ENCODE data around the gene URM1. TPM values are rescaled to one million over a fixed set of nuclear protein-coding genes. Genes with fewer than 3 reads are reported as not detected.

The URM1 gene
- total RNA-seq, 2 experiments from 2014 or later = 28.4 to 28.8 TPM

- no peaks in the 10 kb centered on the region for H3K36me3 Mint-ChIP-seq (ENCODE audit: low read depth)
- peaks cover 12% of the 10 kb centered on the region for H3K4me1 Mint-ChIP-seq (ENCODE audit: low read depth)
- CTCF ChIA-PET = no interaction called here
- H3K27me3 ChIP-seq (ENCODE audit: control insufficient read depth in 1 of 2, insufficient read depth in 2 of 2, low read length in 2 of 2) = peaks cover 41 to 61% of the 10 kb centered on the region in 2 experiments
- H3K27ac Mint-ChIP-seq = no peak overlapping the region
- peaks cover 0 to 6% of the 10 kb centered on the region in 2 experiments for H3K9me3 ChIP-seq (ENCODE audit: control insufficient read depth in 1 of 2, insufficient read depth in 1 of 2, low read length in 2 of 2)
- ATAC-seq (ENCODE audit: poor library complexity) (no peak), DNase-seq (no peak)
- H3K4me3 Mint-ChIP-seq = no peak overlapping the region
- H3K27ac ChIP-seq (ENCODE audit: low read depth in 1 of 2, low read length in 2 of 2) = no peak overlapping the region
- TF ChIP-seq, protein P1, sequence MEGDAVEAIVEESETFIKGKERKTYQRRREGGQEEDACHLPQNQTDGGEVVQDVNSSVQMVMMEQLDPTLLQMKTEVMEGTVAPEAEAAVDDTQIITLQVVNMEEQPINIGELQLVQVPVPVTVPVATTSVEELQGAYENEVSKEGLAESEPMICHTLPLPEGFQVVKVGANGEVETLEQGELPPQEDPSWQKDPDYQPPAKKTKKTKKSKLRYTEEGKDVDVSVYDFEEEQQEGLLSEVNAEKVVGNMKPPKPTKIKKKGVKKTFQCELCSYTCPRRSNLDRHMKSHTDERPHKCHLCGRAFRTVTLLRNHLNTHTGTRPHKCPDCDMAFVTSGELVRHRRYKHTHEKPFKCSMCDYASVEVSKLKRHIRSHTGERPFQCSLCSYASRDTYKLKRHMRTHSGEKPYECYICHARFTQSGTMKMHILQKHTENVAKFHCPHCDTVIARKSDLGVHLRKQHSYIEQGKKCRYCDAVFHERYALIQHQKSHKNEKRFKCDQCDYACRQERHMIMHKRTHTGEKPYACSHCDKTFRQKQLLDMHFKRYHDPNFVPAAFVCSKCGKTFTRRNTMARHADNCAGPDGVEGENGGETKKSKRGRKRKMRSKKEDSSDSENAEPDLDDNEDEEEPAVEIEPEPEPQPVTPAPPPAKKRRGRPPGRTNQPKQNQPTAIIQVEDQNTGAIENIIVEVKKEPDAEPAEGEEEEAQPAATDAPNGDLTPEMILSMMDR (IDR thresholded peaks at IDR 0.05) = no peak
- peaks cover 59% of the 10 kb centered on the region for H3K27me3 Mint-ChIP-seq
- POLR2A ChIA-PET = no interaction called here
- H3K9me3 Mint-ChIP-seq = no peaks in the 10 kb centered on the region
- no peaks in the 10 kb centered on the region for H3K36me3 ChIP-seq (ENCODE audit: insufficient read depth, low read length)
- H3K4me3 ChIP-seq (ENCODE audit: low read length) = no peak overlapping the region
- H3K4me1 ChIP-seq (ENCODE audit: insufficient read depth, low read length) = peaks cover 23% of the 10 kb centered on the region
- intact Hi-C loops (cut with DNase I, micrococcal nuclease) = no loop called here
These were observed 45.4 kb downstream of the URM1 start for GRCh38 chr9:128416432-128417019.

GRCh38 chr9:128419061-128419925, 48.1 kb downstream of the URM1 start:
- peak in 1 of 14 experiments; percentile 13 for DNase-seq
- peaks cover 12% of the 10 kb centered on the region for H3K4me1 Mint-ChIP-seq (ENCODE audit: low read depth)
- no peak overlapping the region for H3K27ac Mint-ChIP-seq

DNA sequence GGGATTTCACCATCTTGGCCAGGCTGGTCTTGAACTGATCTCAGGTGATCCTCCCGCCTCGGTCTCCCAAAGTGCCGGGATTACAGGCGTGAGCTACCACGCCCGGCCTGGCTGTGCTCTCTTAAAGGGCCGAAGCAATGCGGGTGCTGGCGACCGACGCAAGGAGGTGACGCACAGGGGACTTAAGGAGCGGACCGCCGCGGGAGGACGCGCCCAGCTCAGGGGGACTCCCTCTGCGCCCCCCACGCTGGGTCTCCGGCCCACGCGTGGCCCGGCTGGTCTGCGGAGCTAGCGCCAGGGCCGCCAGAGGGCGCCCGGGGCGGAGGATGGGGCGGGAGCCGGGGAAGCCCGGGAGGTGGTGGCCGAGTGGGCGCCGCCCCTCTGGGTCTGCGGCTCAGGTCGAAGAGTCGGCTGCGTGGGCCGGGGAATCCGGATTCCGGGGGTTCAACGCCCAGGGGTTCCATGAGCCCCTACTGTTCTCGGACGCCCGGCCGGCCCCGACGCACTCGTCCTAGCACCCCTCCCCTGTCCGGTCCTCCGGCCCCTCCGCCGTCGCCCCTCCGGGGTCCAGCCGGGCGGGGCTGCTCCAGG, 49.0 kb downstream of the URM1 start:
- DNase-seq (peak; percentile 25 to 85 (median 56)), ATAC-seq (ENCODE audit: poor library complexity) (peak; percentile 80)
- ChIA-PET CTCF (interaction anchor here (1.0 to 2.5 kb wide), 6 partner anchors 8 to 398 kb away, joined by 3 to 18 read pairs (median 4); partner anchors contain the start of genes ENDOG and URM1), POLR2A (interaction anchor here (1.2 to 1.5 kb wide), 4 partner anchors 49 to 132 kb away, joined by 3 to 8 read pairs (median 6); partner anchors contain the start of genes GLE1, SPTAN1 and URM1)
- no peaks in the 10 kb centered on the region for H3K36me3 ChIP-seq (ENCODE audit: insufficient read depth, low read length)
- Mint-ChIP-seq H3K4me1 (ENCODE audit: low read depth) (peaks cover 12% of the 10 kb centered on the region), H3K4me3 (peak overlapping the region; percentile 80), H3K9me3 (no peaks in the 10 kb centered on the region), H3K27me3 (peaks cover 37% of the 10 kb centered on the region), H3K27ac (no peak overlapping the region), H3K36me3 (ENCODE audit: low read depth) (no peaks in the 10 kb centered on the region)
- no peaks in the 10 kb centered on the region for H3K9me3 ChIP-seq (ENCODE audit: control insufficient read depth in 1 of 2, insufficient read depth in 1 of 2, low read length in 2 of 2)
- peaks cover 24 to 38% of the 10 kb centered on the region in 2 experiments for H3K27me3 ChIP-seq (ENCODE audit: control insufficient read depth in 1 of 2, insufficient read depth in 2 of 2, low read length in 2 of 2)
- intact Hi-C loops (cut with DNase I, micrococcal nuclease) = no loop called here
- TF ChIP-seq, protein P1 (IDR thresholded peaks at IDR 0.05) = peak; percentile 87
- peak overlapping the region; percentile 52 for H3K4me3 ChIP-seq (ENCODE audit: low read length)
- peaks cover 25% of the 10 kb centered on the region for H3K4me1 ChIP-seq (ENCODE audit: insufficient read depth, low read length)
- H3K27ac ChIP-seq (ENCODE audit: low read depth in 1 of 2, low read length in 2 of 2) = no peak overlapping the region

More at GRCh38 chr9:128419061-128419925, 48.1 kb downstream of the URM1 start:
- ATAC-seq (ENCODE audit: poor library complexity) = no peak
- Histone ChIP-seq H3K27me3 (ENCODE audit: control insufficient read depth in 1 of 2, insufficient read depth in 2 of 2, low read length in 2 of 2) (peaks cover 31 to 47% of the 10 kb centered on the region in 2 experiments), H3K4me1 (ENCODE audit: insufficient read depth, low read length) (peaks cover 25% of the 10 kb centered on the region), H3K27ac (ENCODE audit: low read depth in 1 of 2, low read length in 2 of 2) (no peak overlapping the region), H3K36me3 (ENCODE audit: insufficient read depth, low read length) (no peaks in the 10 kb centered on the region), H3K9me3 (ENCODE audit: control insufficient read depth in 1 of 2, insufficient read depth in 1 of 2, low read length in 2 of 2) (no peaks in the 10 kb centered on the region), H3K4me3 (ENCODE audit: low read length) (peak overlapping the region; percentile 52)
- Mint-ChIP-seq H3K27me3 (peaks cover 45% of the 10 kb centered on the region), H3K4me3 (peak overlapping the region; percentile 80), H3K9me3 (no peaks in the 10 kb centered on the region), H3K36me3 (ENCODE audit: low read depth) (no peaks in the 10 kb centered on the region)
- ChIA-PET CTCF (interaction anchor here (1.0 to 2.5 kb wide), 6 partner anchors 8 to 399 kb away, joined by 3 to 18 read pairs (median 4); partner anchors contain the start of genes ENDOG and URM1), POLR2A (interaction anchor here (1.2 to 1.5 kb wide), 3 partner anchors 48 to 133 kb away, joined by 4 to 8 read pairs (median 7); partner anchors contain the start of genes SPTAN1 and URM1)
- TF ChIP-seq, protein P1 (IDR thresholded peaks at IDR 0.05) = no peak
- intact Hi-C loops (cut with DNase I, micrococcal nuclease) = no loop called here

Measured in CD4-positive, alpha-beta T cell (primary cell).